Measurements from ENCODE around the gene GSDME. TPM values are rescaled to one million over a fixed set of nuclear protein-coding genes. Genes with fewer than 3 reads are reported as not detected.

GSDME gene
- total RNA-seq, 1 donor from 2014 or later = 38.2 TPM

Other genes starting within 250 kb of the GSDME start
- 422 TPM for gene PALS2, start 184.0 kb downstream of the GSDME start, total RNA-seq
- 7.3 TPM for gene OSBPL3, start 222.7 kb upstream of the GSDME start, total RNA-seq